Epidermal melanocyte (primary cell): Measurements from ENCODE around the gene NT5C3A.
"Not testable (repeated sequence)": the region's sequence is repeated elsewhere in the genome, so short reads cannot be mapped to it uniquely, and the experiment has no call there.

Experiments used
- DNase-seq: peaks from one replicate; pipeline ENCODE4 v3.0.0; 2011; ENCODE audit warnings: low spot score; ENCODE audit not compliant: insufficient read length

NT5C3A gene

GRCh38 chr7:32979902-32980301 lies 82.7 kb downstream of the NT5C3A start:
- DNase-seq, result not testable (repeated sequence)

DNA sequence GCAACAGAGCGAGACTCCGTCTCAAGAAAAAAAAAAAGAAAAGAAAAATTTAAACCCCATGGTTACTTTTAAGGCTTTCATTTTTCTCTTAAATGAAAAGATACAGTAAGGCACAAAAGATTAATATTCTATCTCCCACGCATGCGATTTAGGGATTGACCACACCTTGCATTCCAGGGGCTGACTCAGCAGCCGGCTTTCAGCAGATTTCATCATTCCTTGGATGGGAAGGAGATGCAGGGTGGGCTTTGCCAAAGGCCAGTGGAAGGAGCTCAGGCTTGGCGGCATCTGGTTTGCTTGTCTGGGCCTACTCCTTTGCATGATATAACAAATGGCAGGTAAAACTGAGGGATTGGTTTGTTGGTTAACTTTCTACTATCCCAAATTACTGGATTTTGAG lies 83.3 kb downstream of the NT5C3A start:
- DNase-seq, result not testable (repeated sequence)

DNA sequence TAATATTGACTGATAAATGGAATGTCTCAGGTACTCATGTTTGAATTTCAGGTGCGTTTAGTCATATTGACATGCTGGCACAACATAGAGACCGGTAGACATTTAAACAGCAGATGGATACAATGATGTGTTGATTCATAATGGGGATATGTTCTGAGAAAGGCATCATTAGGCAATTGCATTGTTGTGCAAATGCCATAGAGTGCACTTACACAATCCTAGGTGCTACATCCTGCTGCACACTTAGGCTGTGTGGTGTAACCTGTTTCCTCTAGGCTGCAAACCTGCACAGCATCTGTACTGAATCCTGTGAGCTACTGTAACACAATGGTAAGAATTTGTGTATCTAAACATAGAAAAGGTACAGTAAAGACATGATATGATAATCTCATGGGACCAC lies 85.4 kb downstream of the NT5C3A start:
- DNase-seq, result not testable (repeated sequence)

GRCh38 chr7:32971967-32972366 lies 90.6 kb downstream of the NT5C3A start:
- not testable (repeated sequence) for DNase-seq

- DNase-seq, result not testable (repeated sequence)
These were observed 95.4 kb downstream of the NT5C3A start for GRCh38 chr7:32967268-32967582.

- not testable (repeated sequence) for DNase-seq
These were observed 95.9 kb downstream of the NT5C3A start for GRCh38 chr7:32966489-32967267.

- DNase-seq, result not testable (repeated sequence)
These were observed 98.0 kb downstream of the NT5C3A start for GRCh38 chr7:32964461-32965159.
